HG03196 (cell line): ENCODE measurements around the gene DNAJC17.
A peak's percentile ranks its signal among the peaks of the same experiment; 100 is the strongest.

ENCODE experiments used
- ATAC-seq: cut with Tn5 transposase; IDR thresholded peaks from one replicate; pipeline ENCODE4 v1.9.1; 2021; ENCODE audit not compliant: unreplicated experiment

DNAJC17 gene

GRCh38 chr15:40792394-40792793, 14.9 kb downstream of the DNAJC17 start:
- no peak for ATAC-seq

- no peak for ATAC-seq
Observed at GRCh38 chr15:40790718-40791117, 16.6 kb downstream of the DNAJC17 start.

GRCh38 chr15:40789999-40790398, 17.3 kb downstream of the DNAJC17 start:
- no peak for ATAC-seq

- ATAC-seq = no peak
Observed at GRCh38 chr15:40789119-40789518, 18.2 kb downstream of the DNAJC17 start.

- ATAC-seq = no peak
Observed at GRCh38 chr15:40787991-40788390, 19.3 kb downstream of the DNAJC17 start.

GRCh38 chr15:40787344-40787841, 19.9 kb downstream of the DNAJC17 start:
- ATAC-seq = no peak

GRCh38 chr15:40785814-40786213, 21.5 kb downstream of the DNAJC17 start:
- no peak for ATAC-seq

- ATAC-seq = no peak
Observed at GRCh38 chr15:40785164-40785563, 22.1 kb downstream of the DNAJC17 start.

- ATAC-seq = no peak
Observed at GRCh38 chr15:40782609-40783227, 24.6 kb downstream of the DNAJC17 start.

- no peak for ATAC-seq
Observed at GRCh38 chr15:40776537-40777141, 30.6 kb downstream of the DNAJC17 start.

- ATAC-seq = no peak
Observed at GRCh38 chr15:40775740-40776536, 31.3 kb downstream of the DNAJC17 start.

- ATAC-seq = no peak
Observed at GRCh38 chr15:40775007-40775406, 32.3 kb downstream of the DNAJC17 start.

- no peak for ATAC-seq
Observed at GRCh38 chr15:40773902-40774301, 33.4 kb downstream of the DNAJC17 start.

GRCh38 chr15:40773496-40773895, 33.8 kb downstream of the DNAJC17 start:
- ATAC-seq = no peak

- no peak for ATAC-seq
Observed at GRCh38 chr15:40772014-40772413, 35.3 kb downstream of the DNAJC17 start.

- no peak for ATAC-seq
Observed at GRCh38 chr15:40771242-40771641, 36.0 kb downstream of the DNAJC17 start.

- no peak for ATAC-seq
Observed at GRCh38 chr15:40770147-40770721, 37.0 kb downstream of the DNAJC17 start.

GRCh38 chr15:40769274-40770146, 37.8 kb downstream of the DNAJC17 start, which contains the start of gene C15orf62:
Gene C15orf62, plus strand, starts transcription at chr15:40769980. Its CDS starts 516 bp downstream, at chr15:40770496.
- ATAC-seq = peak; percentile 38

GRCh38 chr15:40768521-40769273, 38.6 kb downstream of the DNAJC17 start:
- no peak for ATAC-seq
